H1 (cell line): ENCODE results near the gene HSPBAP1. TPM values are rescaled to one million over a fixed set of nuclear protein-coding genes. Genes with fewer than 3 reads are reported as not detected.
A peak's percentile ranks its signal among the peaks of the same experiment; 100 is the strongest.

Experiments
- CTCF ChIA-PET: fragments of 300-600 bp; sonication (Branson Sonifier 250); formaldehyde crosslinking; loops from one replicate; lab custom pipeline; 2021; ENCODE audit not compliant: partially characterized antibody; lab: Charles Lee
- POLR2A ChIA-PET: fragments of 300-600 bp; sonication (Branson Sonifier 250); formaldehyde crosslinking; loops from one replicate; lab custom pipeline; 2021; ENCODE audit warnings: inconsistent platforms; ENCODE audit not compliant: partially characterized antibody; lab: Charles Lee
- DNase-seq, 2 experiments: peaks; one replicate each; pipeline versions ENCODE4 v3.0.0 to v3.0.0-alpha.2; 2010 to 2022; ENCODE audit warnings: low spot score in 2 of 2, low read depth in 1 of 2, mixed read lengths in 1 of 2
- FAIRE-seq: peaks from 2 replicates; lab custom pipeline; 2011; peaks lifted over from hg19 to GRCh38; lab: Jason Lieb, UNC
- H2AFZ ChIP-seq: 2 replicates; pipeline ENCODE4 v1.8.1; 2012; ENCODE audit warnings: low read length, inconsistent platforms
- H2AK5ac ChIP-seq: 2 replicates; pipeline ENCODE4 v1.6.1; 2013; ENCODE audit warnings: low read depth, low read length
- H2BK120ac ChIP-seq: replicated peaks from 2 replicates; pipeline ENCODE3; 2013; ENCODE audit warnings: low read depth, low read length, inconsistent platforms
- H2BK12ac ChIP-seq: 2 replicates; pipeline ENCODE4 v1.6.1; 2013; ENCODE audit warnings: low read depth, low read length
- H2BK15ac ChIP-seq: 2 replicates; pipeline ENCODE4 v1.6.1; 2013; ENCODE audit warnings: low read length
- H2BK20ac ChIP-seq: 2 replicates; pipeline ENCODE4 v1.6.1; 2013; ENCODE audit warnings: low read length
- H2BK5ac ChIP-seq: 2 replicates; pipeline ENCODE4 v1.6.1; 2013; ENCODE audit warnings: low read depth, low read length
- H3K14ac ChIP-seq: 2 replicates; pipeline ENCODE4 v1.6.1; 2013; ENCODE audit warnings: inconsistent platforms; ENCODE audit not compliant: insufficient read length
- H3K18ac ChIP-seq: 2 replicates; pipeline ENCODE4 v1.6.1; 2013; ENCODE audit warnings: low read length; ENCODE audit errors: extremely low read depth
- H3K23ac ChIP-seq: 2 replicates; pipeline ENCODE4 v1.6.1; 2013; ENCODE audit warnings: inconsistent platforms; ENCODE audit not compliant: insufficient read length
- H3K23me2 ChIP-seq: 2 replicates; pipeline ENCODE4 v1.6.1; 2013; ENCODE audit warnings: low read depth, low read length
- H3K27ac ChIP-seq: 2 replicates; pipeline ENCODE4 v1.6.1; 2011; ENCODE audit warnings: low read depth, low read length, inconsistent platforms
- H3K27me3 ChIP-seq, 4 experiments: replicated peaks in 1 of 4; 1 replicate in 1 of 4; 2 replicates in 3 of 4; pipeline versions ENCODE4 v1.6.1 to v1.8.1; 2011 to 2013; ENCODE audit warnings: low read length in 3 of 4, mild to moderate bottlenecking in 3 of 4, inconsistent platforms in 2 of 4, mixed read lengths in 2 of 4, moderate library complexity in 1 of 4; ENCODE audit not compliant: control insufficient read depth in 3 of 4, insufficient read depth in 3 of 4; ENCODE audit errors: extremely low read depth in 1 of 4
- H3K36me3 ChIP-seq, 4 experiments: 2 replicates each; pipeline versions ENCODE4 v1.6.1 to v1.8.1; 2011 to 2013; ENCODE audit warnings: mild to moderate bottlenecking in 4 of 4, low read length in 3 of 4, moderate library complexity in 2 of 4, control low read depth in 1 of 4, inconsistent platforms in 1 of 4; ENCODE audit not compliant: insufficient read depth in 4 of 4, control insufficient read depth in 2 of 4
- H3K4ac ChIP-seq: replicated peaks from 2 replicates; pipeline ENCODE3; 2013; ENCODE audit warnings: low read length, low read depth, mixed read lengths, inconsistent platforms; ENCODE audit not compliant: insufficient read length
- H3K4me1 ChIP-seq, 4 experiments: replicated peaks in 1 of 4; 1 replicate in 1 of 4; 2 replicates in 3 of 4; pipeline versions ENCODE4 v1.6.1 to v1.8.1; 2011 to 2013; ENCODE audit warnings: low read length in 3 of 4, inconsistent platforms in 2 of 4, mixed read lengths in 1 of 4; ENCODE audit not compliant: insufficient read depth in 4 of 4, control insufficient read depth in 3 of 4
- H3K4me2 ChIP-seq, 2 experiments: 2 replicates each; pipeline versions ENCODE4 v1.6.1 to v1.8.1; 2011 to 2013; ENCODE audit warnings: low read depth in 2 of 2, low read length in 2 of 2, control low read depth in 1 of 2, inconsistent platforms in 1 of 2, mild to moderate bottlenecking in 1 of 2; ENCODE audit not compliant: insufficient read depth in 1 of 2
- H3K4me3 ChIP-seq, 4 experiments: fragments of 200-600, 300-600 bp in 1 of 4; sonication (generic), shearing (Covaris generic), sonication (Bioruptor Twin) in 1 of 4; 2 replicates each; pipeline versions ENCODE4 v1.5.1 to v1.8.1; 2011 to 2016; ENCODE audit warnings: low read length in 4 of 4, low read depth in 3 of 4, control low read depth in 2 of 4, inconsistent platforms in 2 of 4, mild to moderate bottlenecking in 2 of 4, mixed read lengths in 1 of 4, moderate library complexity in 1 of 4; ENCODE audit not compliant: insufficient read depth in 2 of 4; ENCODE audit errors: extremely low read depth in 1 of 4
- H3K56ac ChIP-seq: replicated peaks from 2 replicates; pipeline ENCODE3; 2013; ENCODE audit warnings: low read depth, mild to moderate bottlenecking, mixed read lengths, low read length, inconsistent platforms; ENCODE audit not compliant: insufficient read length
- H3K79me1 ChIP-seq: 2 replicates; pipeline ENCODE4 v1.6.1; 2013; ENCODE audit warnings: low read depth, low read length, control low read depth
- H3K79me2 ChIP-seq, 2 experiments: 2 replicates each; pipeline versions ENCODE4 v1.6.1 to v1.8.1; 2012 to 2013; ENCODE audit warnings: low read length in 2 of 2, mild to moderate bottlenecking in 2 of 2, inconsistent platforms in 1 of 2; ENCODE audit not compliant: insufficient read depth in 2 of 2, control insufficient read depth in 1 of 2
- H3K9ac ChIP-seq, 4 experiments: replicated peaks in 1 of 4; 1 replicate in 1 of 4; 2 replicates in 3 of 4; pipeline versions ENCODE4 v1.6.1 to v1.8.1; 2011 to 2013; ENCODE audit warnings: low read depth in 3 of 4, low read length in 3 of 4, control low read depth in 2 of 4, mild to moderate bottlenecking in 2 of 4, moderate library complexity in 2 of 4, inconsistent platforms in 1 of 4; ENCODE audit errors: extremely low read depth in 1 of 4
- H3K9me3 ChIP-seq, 2 experiments: 2 replicates each; pipeline versions ENCODE4 v1.6.1 to v1.8.1; 2012 to 2013; ENCODE audit warnings: mild to moderate bottlenecking in 2 of 2, moderate library complexity in 2 of 2, control low read depth in 1 of 2, inconsistent platforms in 1 of 2, low read depth in 1 of 2, low read length in 1 of 2, mixed read lengths in 1 of 2; ENCODE audit not compliant: insufficient read depth in 2 of 2
- H4K20me1 ChIP-seq, 2 experiments: replicated peaks in 1 of 2; 2 replicates each; pipeline versions ENCODE3 to v1.8.1; 2011 to 2013; ENCODE audit warnings: inconsistent platforms in 2 of 2, low read length in 2 of 2, mild to moderate bottlenecking in 1 of 2; ENCODE audit not compliant: insufficient read depth in 2 of 2, control insufficient read depth in 1 of 2
- H4K5ac ChIP-seq: 2 replicates; pipeline ENCODE4 v1.6.1; 2013; ENCODE audit warnings: low read length, low read depth, mixed read lengths, inconsistent platforms; ENCODE audit not compliant: insufficient read length
- H4K8ac ChIP-seq: 2 replicates; pipeline ENCODE4 v1.8.0; 2013; ENCODE audit warnings: mild to moderate bottlenecking, moderate library complexity, low read length, inconsistent platforms; ENCODE audit not compliant: insufficient read depth; ENCODE audit errors: extremely low read depth
- H4K91ac ChIP-seq: replicated peaks from 2 replicates; pipeline ENCODE3; 2013; ENCODE audit warnings: low read length, mixed read lengths, inconsistent platforms; ENCODE audit not compliant: insufficient read length
- E2F6 ChIP-seq: IDR thresholded peaks from 2 replicates; pipeline ENCODE4 v1.6.1; 2012; ENCODE audit warnings: inconsistent platforms
- HDAC2 ChIP-seq, 2 experiments: fragments of 300-600 bp in 1 of 2; sonication (generic) in 1 of 2; IDR thresholded peaks; 2 replicates each; pipeline ENCODE4 v1.6.1; 2011 to 2012; ENCODE audit warnings: low read depth in 2 of 2, low read length in 2 of 2, mild to moderate bottlenecking in 2 of 2, moderate library complexity in 2 of 2, borderline replicate concordance in 1 of 2, inconsistent platforms in 1 of 2
- JUND ChIP-seq: IDR thresholded peaks from 2 replicates; pipeline ENCODE4 v1.6.1; 2011; ENCODE audit warnings: mild to moderate bottlenecking, improper control_type of control experiment, low read length
- KDM5A ChIP-seq: fragments of 200-600 bp; IDR thresholded peaks from 2 replicates; pipeline ENCODE4 v1.7.1; 2012; ENCODE audit warnings: mild to moderate bottlenecking, low read length, inconsistent platforms, mixed read lengths
- NANOG ChIP-seq: IDR thresholded peaks from 2 replicates; pipeline ENCODE4 v1.6.1; 2011; ENCODE audit warnings: low read length, low read depth, mild to moderate bottlenecking, inconsistent platforms; ENCODE audit not compliant: insufficient read depth, poor library complexity, severe bottlenecking
- PHF8 ChIP-seq: fragments of 200-600 bp; sonication (generic); conservative IDR thresholded peaks from 2 replicates; pipeline ENCODE4 v1.7.1; 2012; ENCODE audit warnings: low read depth, mild to moderate bottlenecking, inconsistent platforms, low read length, moderate library complexity
- POLR2AphosphoS5 ChIP-seq: IDR thresholded peaks from 2 replicates; pipeline ENCODE4 v1.6.1; 2011; ENCODE audit warnings: low read depth, low read length
- RBBP5 ChIP-seq: IDR thresholded peaks from 2 replicates; pipeline ENCODE4 v1.7.1; 2012; ENCODE audit warnings: low read depth, mild to moderate bottlenecking, inconsistent platforms, low read length, moderate library complexity, borderline replicate concordance
- TBP ChIP-seq: IDR thresholded peaks from 2 replicates; pipeline ENCODE4 v1.6.1; 2011; ENCODE audit warnings: low read depth, low read length, improper control_type of control experiment
- TEAD4 ChIP-seq: IDR thresholded peaks from 2 replicates; pipeline ENCODE4 v1.6.1; 2012; ENCODE audit warnings: low read depth, low read length, inconsistent platforms, mixed read lengths
- USF2 ChIP-seq: IDR thresholded peaks from 2 replicates; pipeline ENCODE4 v1.6.1; 2011; ENCODE audit warnings: low read length, improper control_type of control experiment
- YY1 ChIP-seq: IDR thresholded peaks from 2 replicates; pipeline ENCODE4 v1.6.1; 2011; ENCODE audit warnings: low read depth, mild to moderate bottlenecking, low read length
- WGBS, 2 experiments: shearing (Covaris generic) in 1 of 2; methylation state at CpG; one replicate each; pipeline versions ENCODE4 v1.1.6 to v1.1.7; 2013 to 2015; ENCODE audit warnings: low lambda C conversion rate in 2 of 2, mixed read lengths in 2 of 2, inconsistent platforms in 1 of 2, low coverage in 1 of 2, missing lambda C conversion rate in 1 of 2; ENCODE audit not compliant: insufficient replicate concordance in 2 of 2, insufficient coverage in 1 of 2, insufficient read length in 1 of 2; ENCODE audit errors: extremely low coverage in 1 of 2, missing lambda C conversion rate in 1 of 2; 5-methylcytosine and 5-hydroxymethylcytosine counted together
- polyA plus RNA-seq, 7 experiments: library from polyadenylated mRNA; depleted of rRNA in 3 of 7; stranded (reverse) in 5 of 7; unstranded in 2 of 7; fragments of >200 nt in 5 of 7; fragments of 200-250 nt in 2 of 7; gene quantifications; 1 replicate in 5 of 7; 2 replicates in 1 of 7; 4 replicates in 1 of 7; pipeline versions ENCODE4 v1.2.1 to v1.2.3, GENCODE V29; 2011 to 2013; ENCODE audit warnings: missing spikeins in 2 of 7, mixed read lengths in 2 of 7
- total RNA-seq: library from RNA; stranded (reverse); fragmentation: NEBNext Ultra II Directional; extraction: Animal tissue kit (Norgen Biotek cat#: 25700); gene quantifications from 2 replicates; pipeline ENCODE4 v1.2.1, GENCODE V29; 2021

Gene HSPBAP1
- total and polyA plus RNA-seq, 2 of the 8 experiments (the other 6 are each of a cell fraction or from before 2014, with no cell fraction given), result 7.5 to 8.3 TPM

GRCh38 chr3:122754929-122755328 lies 38.7 kb downstream of the HSPBAP1 start:
- Histone ChIP-seq H3K18ac (no peak overlapping the region), H3K9me3 (no peaks in the 10 kb centered on the region), H3K56ac (no peak overlapping the region), H3K4me1 (peaks cover 0 to 2% (median 0%) of the 10 kb centered on the region in 4 experiments; a peak in 2 of 7 replicates), H3K27me3 (no peaks in the 10 kb centered on the region), H3K36me3 (peaks cover 0 to 7% (median 3%) of the 10 kb centered on the region in 4 experiments; a peak in 4 of 8 replicates), H2AK5ac (no peak overlapping the region), H2BK5ac (no peak overlapping the region), H2BK120ac (no peak overlapping the region), H3K4ac (no peak overlapping the region), H3K4me2 (no peak overlapping the region), H2BK12ac (no peak overlapping the region), H3K79me2 (no peaks in the 10 kb centered on the region), H3K79me1 (no peaks in the 10 kb centered on the region), H3K4me3 (no peak overlapping the region), H3K23me2 (no peaks in the 10 kb centered on the region), H4K8ac (no peak overlapping the region), H2BK20ac (no peak overlapping the region), H4K20me1 (no peaks in the 10 kb centered on the region), H3K14ac (no peak overlapping the region), H3K9ac (no peak overlapping the region), H2AFZ (no peak overlapping the region), H3K23ac (no peak overlapping the region), H3K27ac (no peak overlapping the region), H4K5ac (no peak overlapping the region), H4K91ac (no peak overlapping the region), H2BK15ac (no peak overlapping the region)
- no peak for DNase-seq
- FAIRE-seq, result peak; percentile 98
- WGBS, 2 experiments, result 68% methylated on average over 5 of the region's 5 CpGs; no CpG with 5 or more reads in 1 of the 2 experiments
- ChIA-PET POLR2A (interaction anchor here (0.6 to 1.0 kb wide), 2 partner anchors 39 to 117 kb away, joined by 3 read pairs; partner anchors contain the start of gene HSPBAP1), CTCF (interaction anchor here (0.7 to 1.7 kb wide), 34 partner anchors 11 to 556 kb away, joined by 3 to 12 read pairs (median 4); partner anchors contain the start of gene HSPBAP1)
- TF ChIP-seq NANOG (no peak), USF2 (no peak), E2F6 (no peak), RBBP5 (no peak), PHF8 (no peak), TEAD4 (no peak), KDM5A (no peak), TBP (peak; percentile 43; the same call in 1 of the 2 replicates), YY1 (peak; percentile 58; the same call in 1 of the 2 replicates), HDAC2 (IDR thresholded peaks at IDR 0.05; ENCODE audit: borderline replicate concordance in 1 of 2, low read depth in 2 of 2, low read length in 2 of 2) (no peak), JUND (no peak), POLR2AphosphoS5 (no peak)
